Astrocyte (in vitro differentiated cells and primary cell): ENCODE data around the gene PTPRN2.

ENCODE experiments used
- EZH2 ChIP-seq: IDR thresholded peaks from 2 replicates; pipeline ENCODE4 v1.6.1; 2012; ENCODE audit warnings: mild to moderate bottlenecking, low read length, inconsistent platforms; ENCODE audit not compliant: insufficient read depth
- TF ChIP-seq, protein P1 (sequence below): IDR thresholded peaks from 2 replicates; pipeline ENCODE4 v1.5.1; 2011; ENCODE audit warnings: low read depth, mild to moderate bottlenecking, inconsistent platforms, low read length, moderate library complexity; ENCODE audit not compliant: insufficient read depth

DNA sequence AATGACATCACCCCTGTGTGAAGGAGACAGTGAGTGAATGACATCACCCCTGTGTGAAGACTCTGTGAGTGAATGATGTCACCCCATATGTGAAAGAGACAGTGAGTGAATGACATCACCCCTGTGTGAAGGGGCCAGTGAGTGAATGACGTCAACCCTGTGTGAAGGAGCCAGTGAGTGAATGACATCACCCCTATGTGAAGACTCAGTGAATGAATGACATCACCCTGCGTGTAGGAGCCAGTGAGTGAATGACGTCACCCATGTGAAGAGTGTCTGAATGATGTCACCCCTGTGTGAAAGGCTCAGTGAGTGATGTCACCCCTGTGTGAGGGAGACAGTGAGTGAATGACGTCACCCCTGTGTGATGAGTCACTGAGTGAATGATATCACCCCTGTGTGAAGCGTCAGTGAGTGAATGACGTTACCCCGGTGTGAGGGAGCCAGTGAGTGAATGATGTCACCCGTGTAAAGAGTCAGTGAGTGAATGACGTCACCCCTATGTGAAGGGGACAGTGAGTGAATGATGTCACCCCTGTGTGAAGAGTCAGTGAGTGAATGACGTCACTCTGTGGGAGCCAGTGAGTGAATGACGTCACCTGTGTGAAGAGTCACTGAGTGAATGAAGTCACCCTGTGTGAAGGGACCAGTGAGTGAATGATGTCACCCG, 478.1 kb downstream of the PTPRN2 start:
- TF ChIP-seq, protein P1, sequence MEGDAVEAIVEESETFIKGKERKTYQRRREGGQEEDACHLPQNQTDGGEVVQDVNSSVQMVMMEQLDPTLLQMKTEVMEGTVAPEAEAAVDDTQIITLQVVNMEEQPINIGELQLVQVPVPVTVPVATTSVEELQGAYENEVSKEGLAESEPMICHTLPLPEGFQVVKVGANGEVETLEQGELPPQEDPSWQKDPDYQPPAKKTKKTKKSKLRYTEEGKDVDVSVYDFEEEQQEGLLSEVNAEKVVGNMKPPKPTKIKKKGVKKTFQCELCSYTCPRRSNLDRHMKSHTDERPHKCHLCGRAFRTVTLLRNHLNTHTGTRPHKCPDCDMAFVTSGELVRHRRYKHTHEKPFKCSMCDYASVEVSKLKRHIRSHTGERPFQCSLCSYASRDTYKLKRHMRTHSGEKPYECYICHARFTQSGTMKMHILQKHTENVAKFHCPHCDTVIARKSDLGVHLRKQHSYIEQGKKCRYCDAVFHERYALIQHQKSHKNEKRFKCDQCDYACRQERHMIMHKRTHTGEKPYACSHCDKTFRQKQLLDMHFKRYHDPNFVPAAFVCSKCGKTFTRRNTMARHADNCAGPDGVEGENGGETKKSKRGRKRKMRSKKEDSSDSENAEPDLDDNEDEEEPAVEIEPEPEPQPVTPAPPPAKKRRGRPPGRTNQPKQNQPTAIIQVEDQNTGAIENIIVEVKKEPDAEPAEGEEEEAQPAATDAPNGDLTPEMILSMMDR: no peak
- no peak for TF ChIP-seq EZH2
